A549 (cell line): ENCODE measurements around the gene ZNF853. TPM values are rescaled to one million over a fixed set of nuclear protein-coding genes. Genes with fewer than 3 reads are reported as not detected.

Experiments used
- ATAC-seq, 2 experiments: fragments of 200-7000 bp in 1 of 2; fragments of >200 bp in 1 of 2; cut with Nextera tagmentation in 1 of 2; cut with Tn5 transposase in 1 of 2; 3 replicates each; pipeline versions ENCODE4 v1.8.0 to v1.9.1; 2018 to 2020; ENCODE audit warnings: mild to moderate bottlenecking in 1 of 2, moderate library complexity in 1 of 2
- CTCF ChIA-PET: fragments of 300-600 bp; sonication (Branson Sonifier 250); formaldehyde crosslinking; extraction: SDS; loops from one replicate; lab custom pipeline; 2021; ENCODE audit warnings: antibody characterized with exemption, inconsistent platforms; lab: Yijun Ruan, JAX
- POLR2A ChIA-PET: fragments of 350-600 bp; formaldehyde crosslinking; extraction: SDS; loops from one replicate; lab custom pipeline; 2021; ENCODE audit warnings: antibody characterized with exemption, inconsistent platforms; lab: Yijun Ruan, JAX
- DNase-seq, 2 experiments: peaks; one replicate each; pipeline versions ENCODE4 v3.0.0 to v3.0.0-alpha.2; 2011 to 2016; ENCODE audit warnings: low read depth in 1 of 2, low spot score in 1 of 2
- FAIRE-seq: peaks from 2 replicates; lab custom pipeline; 2011; peaks lifted over from hg19 to GRCh38; lab: Jason Lieb, UNC
- H3K27ac ChIP-seq, 2 experiments: fragments of >200 bp; sonication (Bioruptor Twin); formaldehyde crosslinking; 3 replicates each; pipeline ENCODE4 v1.5.1; 2016 to 2017
- H3K4me1 ChIP-seq: fragments of >200 bp; sonication (Bioruptor Twin); formaldehyde crosslinking; 3 replicates; pipeline ENCODE4 v1.6.1; 2016
- H3K4me2 ChIP-seq: fragments of >200 bp; sonication (Bioruptor Twin); formaldehyde crosslinking; 3 replicates; pipeline ENCODE4 v1.6.1; 2016
- H3K4me3 ChIP-seq: fragments of >200 bp; sonication (Bioruptor Twin); formaldehyde crosslinking; 3 replicates; pipeline ENCODE4 v1.5.1; 2016
- H3K9me3 ChIP-seq: fragments of >200 bp; sonication (Bioruptor Twin); formaldehyde crosslinking; 3 replicates; pipeline ENCODE4 v1.6.1; 2016
- ATOH8 ChIP-seq: fragments of 250-450 bp; sonication (Bioruptor Pico); IDR thresholded peaks from 2 replicates; pipeline ENCODE4 v1.5.0; 2020; ENCODE audit warnings: low read depth, mild to moderate bottlenecking, moderate library complexity
- CBX8 ChIP-seq: fragments of 200-600 bp; sonication (generic); IDR thresholded peaks from 2 replicates; pipeline ENCODE4 v1.6.1; 2016
- EHMT2 ChIP-seq: fragments of 200-600 bp; sonication (generic); IDR thresholded peaks from 2 replicates; pipeline ENCODE4 v1.6.1; 2016; ENCODE audit warnings: antibody characterized with exemption, low read depth, mild to moderate bottlenecking, moderate library complexity
- FOSL2 ChIP-seq, 2 experiments: fragments of 450-650 bp in 1 of 2; fragments of >200 bp in 1 of 2; sonication (Bioruptor Twin) in 1 of 2; formaldehyde crosslinking; IDR thresholded peaks; 2 replicates each; pipeline versions ENCODE4 v1.5.0 to v1.6.1; 2016 to 2020; ENCODE audit warnings: mild to moderate bottlenecking in 1 of 2, moderate library complexity in 1 of 2
- FOXS1 ChIP-seq: fragments of 250-450 bp; sonication (Bioruptor Pico); IDR thresholded peaks from 2 replicates; pipeline ENCODE4 v1.5.0; 2020; ENCODE audit warnings: mild to moderate bottlenecking, moderate library complexity
- GATA3 ChIP-seq: IDR thresholded peaks from 2 replicates; pipeline ENCODE4 v1.6.1; 2012; ENCODE audit warnings: borderline replicate concordance
- HDAC2 ChIP-seq: fragments of 200-600 bp; sonication (generic); IDR thresholded peaks from 2 replicates; pipeline ENCODE4 v1.6.1; 2016
- HEYL ChIP-seq: fragments of 250-450 bp; sonication (Bioruptor Pico); IDR thresholded peaks from 2 replicates; pipeline ENCODE4 v1.8.0; 2021; ENCODE audit warnings: mild to moderate bottlenecking, moderate library complexity
- HOXB13 ChIP-seq: fragments of 250-450 bp; sonication (Bioruptor Pico); IDR thresholded peaks from 2 replicates; pipeline ENCODE4 v1.5.0; 2020; ENCODE audit warnings: low read depth, mild to moderate bottlenecking, moderate library complexity
- HOXB5 ChIP-seq: fragments of 250-450 bp; sonication (Bioruptor Pico); IDR thresholded peaks from 2 replicates; pipeline ENCODE4 v1.5.0; 2020; ENCODE audit warnings: mild to moderate bottlenecking, moderate library complexity
- KDM5A ChIP-seq: fragments of 200-600 bp; sonication (generic); IDR thresholded peaks from 2 replicates; pipeline ENCODE4 v1.6.1; 2016; ENCODE audit warnings: antibody characterized with exemption, mild to moderate bottlenecking
- MAFK ChIP-seq: fragments of 450-650 bp; IDR thresholded peaks from 2 replicates; pipeline ENCODE4 v1.6.1; 2014; ENCODE audit not compliant: partially characterized antibody
- MAX ChIP-seq: IDR thresholded peaks from 2 replicates; pipeline ENCODE4 v1.6.1; 2012
- MAZ ChIP-seq: fragments of 150-350 bp; IDR thresholded peaks from 2 replicates; pipeline ENCODE4 v1.6.1; 2014; ENCODE audit warnings: antibody characterized with exemption, low read depth, low read length, borderline replicate concordance
- PHF8 ChIP-seq: fragments of 200-600 bp; sonication (generic); IDR thresholded peaks from 2 replicates; pipeline ENCODE4 v1.6.1; 2016; ENCODE audit warnings: low read depth, mild to moderate bottlenecking, antibody characterized with exemption, moderate library complexity, borderline replicate concordance
- POLR2A ChIP-seq: IDR thresholded peaks from 2 replicates; pipeline ENCODE4 v1.6.1; 2012; ENCODE audit warnings: mild to moderate bottlenecking, low read length
- POLR2AphosphoS2 ChIP-seq: conservative IDR thresholded peaks from 2 replicates; pipeline ENCODE4 v1.6.1; 2012; ENCODE audit warnings: low read length, improper control_type of control experiment, inconsistent platforms
- RARB ChIP-seq: fragments of 250-450 bp; sonication (Bioruptor Pico); IDR thresholded peaks from 2 replicates; pipeline ENCODE4 v1.8.0; 2021; ENCODE audit warnings: mild to moderate bottlenecking, moderate library complexity
- RCOR1 ChIP-seq: fragments of 150-350 bp; IDR thresholded peaks from 2 replicates; pipeline ENCODE4 v1.6.1; 2014; ENCODE audit warnings: antibody characterized with exemption, low read length, low read depth
- RNF2 ChIP-seq: fragments of 200-600 bp; sonication (generic); IDR thresholded peaks from 2 replicates; pipeline ENCODE4 v1.6.1; 2016; ENCODE audit warnings: low read depth, mild to moderate bottlenecking, antibody characterized with exemption, moderate library complexity, borderline replicate concordance
- TFCP2L1 ChIP-seq: fragments of 250-450 bp; sonication (Bioruptor Pico); IDR thresholded peaks from 2 replicates; pipeline ENCODE4 v1.5.0; 2021; ENCODE audit warnings: mild to moderate bottlenecking
- TP53 ChIP-seq: fragments of 250-450 bp; sonication (Bioruptor Pico); IDR thresholded peaks from 2 replicates; pipeline ENCODE4 v1.5.0; 2021; ENCODE audit warnings: mild to moderate bottlenecking, moderate library complexity
- ZNF302 ChIP-seq: fragments of 250-450 bp; sonication (Bioruptor Pico); IDR thresholded peaks from 2 replicates; pipeline ENCODE4 v1.9.0; 2021; ENCODE audit warnings: inconsistent platforms, mild to moderate bottlenecking, moderate library complexity
- ZSCAN20 ChIP-seq: fragments of 250-450 bp; sonication (Bioruptor Pico); IDR thresholded peaks from 2 replicates; pipeline ENCODE4 v1.8.0; 2022; ENCODE audit warnings: mild to moderate bottlenecking, moderate library complexity
- WGBS: methylation state at CpG from one replicate; pipeline ENCODE4 v1.1.6; 2017; ENCODE audit errors: missing lambda C conversion rate; 5-methylcytosine and 5-hydroxymethylcytosine counted together
- polyA plus RNA-seq, 4 experiments: library from polyadenylated mRNA; depleted of rRNA in 3 of 4; stranded (reverse); fragments of >200 nt; fragmentation: RNase III in 1 of 4; extraction: RNeasy Plus Mini Kit Qiagen cat#74134 plus additional on column Dnase treatment in 1 of 4; gene quantifications; 2 replicates in 3 of 4; 3 replicates in 1 of 4; pipeline ENCODE4 v1.2.3, GENCODE V29; 2011 to 2017
- TF ChIP-seq, protein P1 (sequence below): fragments of >200 bp; sonication (Bioruptor Twin); formaldehyde crosslinking; IDR thresholded peaks from 2 replicates; pipeline ENCODE4 v1.6.1; 2016
- TF ChIP-seq, protein P2 (sequence below): fragments of >200 bp; sonication (Bioruptor Twin); formaldehyde crosslinking; IDR thresholded peaks from 3 replicates; pipeline ENCODE4 v1.6.1; 2016
- TF ChIP-seq, protein P3 (sequence below): IDR thresholded peaks from 2 replicates; pipeline ENCODE4 v1.6.1; 2012; ENCODE audit warnings: low read depth, borderline replicate concordance
- TF ChIP-seq, protein P4 (sequence below): fragments of 200-600 bp; sonication (generic); IDR thresholded peaks from 2 replicates; pipeline ENCODE4 v1.6.1; 2016; ENCODE audit warnings: antibody characterized with exemption, mild to moderate bottlenecking, moderate library complexity

Gene ZNF853
- polyA plus RNA-seq, 2 of the 4 experiments (the other 2 are of a cell fraction), result 1.8 to 2.2 TPM

DNA sequence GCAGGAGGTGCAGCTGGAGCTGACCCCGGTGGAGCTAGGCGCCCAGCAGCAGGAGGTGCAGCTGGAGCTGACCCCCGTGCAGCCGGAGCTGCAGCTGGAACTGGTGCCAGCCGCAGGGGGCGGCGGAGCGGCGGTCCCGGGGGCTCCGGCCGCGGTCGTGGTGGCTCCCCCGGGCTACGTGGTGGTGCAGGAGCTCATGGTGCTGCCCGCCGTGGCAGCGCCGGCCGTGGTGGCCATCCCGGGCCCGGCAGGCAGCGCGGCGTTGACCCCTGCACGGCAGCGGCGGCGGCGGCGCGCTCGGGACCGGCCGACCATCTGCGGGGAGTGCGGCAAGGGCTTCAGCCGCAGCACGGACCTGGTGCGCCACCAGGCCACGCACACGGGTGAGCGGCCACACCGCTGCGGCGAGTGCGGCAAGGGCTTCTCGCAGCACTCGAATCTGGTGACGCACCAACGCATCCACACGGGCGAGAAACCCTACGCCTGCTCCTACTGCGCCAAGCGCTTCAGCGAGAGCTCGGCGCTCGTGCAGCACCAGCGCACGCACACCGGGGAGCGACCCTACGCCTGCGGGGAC, 6.8 kb downstream of the ZNF853 start:
- no peaks in the 10 kb centered on the region for H3K4me1 ChIP-seq

DNA sequence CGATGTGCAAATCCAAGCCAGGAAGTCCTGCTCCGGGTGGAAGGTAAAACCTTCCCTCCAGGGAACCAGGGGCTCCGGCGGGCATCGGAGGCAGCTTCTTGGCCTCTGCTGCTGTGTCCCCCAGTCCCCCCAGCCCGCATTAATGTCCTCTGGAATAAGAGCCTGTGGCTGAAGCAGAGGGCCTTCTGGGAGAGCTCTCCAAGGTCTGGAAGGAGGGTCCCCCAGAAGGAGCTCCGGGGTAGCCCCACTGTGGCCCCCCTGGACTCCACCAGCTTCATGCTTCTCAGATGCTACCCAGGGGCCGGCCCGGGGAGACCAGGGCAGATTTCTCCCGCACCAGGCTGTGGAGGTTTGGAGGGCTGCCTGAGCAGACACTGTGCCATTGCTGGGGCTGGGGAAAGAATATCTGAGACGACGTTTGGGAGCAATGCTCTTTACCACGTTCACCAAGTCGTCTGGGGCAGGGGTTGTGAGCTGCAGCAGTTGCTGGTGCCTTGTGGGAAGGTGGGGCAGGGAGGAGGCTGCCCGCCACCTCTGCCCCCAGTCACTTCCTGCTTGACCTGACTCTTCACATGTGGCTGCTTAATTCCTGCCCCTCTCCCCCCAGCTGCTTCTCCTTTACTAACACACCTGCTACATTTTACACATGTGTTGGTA, 8.3 kb downstream of the ZNF853 start:
- ATAC-seq, result peak; percentile 9 to 32; a peak in 3 of 6 replicates
- POLR2A ChIA-PET, result no interaction called here
- no peaks in the 10 kb centered on the region for H3K4me1 ChIP-seq
- H3K9me3 ChIP-seq, result no peaks in the 10 kb centered on the region
- no peak overlapping the region for H3K4me2 ChIP-seq
- 46% methylated on average over 9 of the region's 15 CpGs for WGBS
- CTCF ChIA-PET, result interaction anchor here (1.0 kb wide), 1 partner anchor 35 kb away, joined by 3 read pairs; no protein-coding TSS in a partner anchor
- H3K4me3 ChIP-seq, result no peak overlapping the region
- FAIRE-seq, result no peak
- H3K27ac ChIP-seq, result no peak overlapping the region
- DNase-seq, result no peak
- TF ChIP-seq FOSL2 (IDR thresholded peaks at IDR 0.05), result no peak
- TF ChIP-seq FOSL2 (CRISPR knock-in tag; IDR thresholded peaks at IDR 0.05), result no peak
- no peak for TF ChIP-seq TP53 (CRISPR knock-in tag)
- TF ChIP-seq, protein P1, sequence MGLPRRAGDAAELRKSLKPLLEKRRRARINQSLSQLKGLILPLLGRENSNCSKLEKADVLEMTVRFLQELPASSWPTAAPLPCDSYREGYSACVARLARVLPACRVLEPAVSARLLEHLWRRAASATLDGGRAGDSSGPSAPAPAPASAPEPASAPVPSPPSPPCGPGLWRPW, result no peak
- no peak for TF ChIP-seq RARB (CRISPR knock-in tag)
- TF ChIP-seq RNF2, result no peak
- TF ChIP-seq ZSCAN20 (CRISPR knock-in tag), result no peak
- TF ChIP-seq POLR2AphosphoS2, result no peak
- no peak for TF ChIP-seq RCOR1
- no peak for TF ChIP-seq HOXB5 (CRISPR knock-in tag)
- TF ChIP-seq, protein P2, sequence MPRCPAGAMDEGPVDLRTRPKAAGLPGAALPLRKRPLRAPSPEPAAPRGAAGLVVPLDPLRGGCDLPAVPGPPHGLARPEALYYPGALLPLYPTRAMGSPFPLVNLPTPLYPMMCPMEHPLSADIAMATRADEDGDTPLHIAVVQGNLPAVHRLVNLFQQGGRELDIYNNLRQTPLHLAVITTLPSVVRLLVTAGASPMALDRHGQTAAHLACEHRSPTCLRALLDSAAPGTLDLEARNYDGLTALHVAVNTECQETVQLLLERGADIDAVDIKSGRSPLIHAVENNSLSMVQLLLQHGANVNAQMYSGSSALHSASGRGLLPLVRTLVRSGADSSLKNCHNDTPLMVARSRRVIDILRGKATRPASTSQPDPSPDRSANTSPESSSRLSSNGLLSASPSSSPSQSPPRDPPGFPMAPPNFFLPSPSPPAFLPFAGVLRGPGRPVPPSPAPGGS, result no peak
- TF ChIP-seq, protein P3, sequence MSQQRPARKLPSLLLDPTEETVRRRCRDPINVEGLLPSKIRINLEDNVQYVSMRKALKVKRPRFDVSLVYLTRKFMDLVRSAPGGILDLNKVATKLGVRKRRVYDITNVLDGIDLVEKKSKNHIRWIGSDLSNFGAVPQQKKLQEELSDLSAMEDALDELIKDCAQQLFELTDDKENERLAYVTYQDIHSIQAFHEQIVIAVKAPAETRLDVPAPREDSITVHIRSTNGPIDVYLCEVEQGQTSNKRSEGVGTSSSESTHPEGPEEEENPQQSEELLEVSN, result no peak
- TF ChIP-seq ATOH8 (CRISPR knock-in tag), result no peak
- TF ChIP-seq ZNF302, result no peak

More for the DNA sequence above, 6.8 kb downstream of the ZNF853 start:
- FAIRE-seq (no peak), DNase-seq (no peak), ATAC-seq (no peak)
- H3K27ac ChIP-seq, result no peak overlapping the region
- TF ChIP-seq, protein P4, sequence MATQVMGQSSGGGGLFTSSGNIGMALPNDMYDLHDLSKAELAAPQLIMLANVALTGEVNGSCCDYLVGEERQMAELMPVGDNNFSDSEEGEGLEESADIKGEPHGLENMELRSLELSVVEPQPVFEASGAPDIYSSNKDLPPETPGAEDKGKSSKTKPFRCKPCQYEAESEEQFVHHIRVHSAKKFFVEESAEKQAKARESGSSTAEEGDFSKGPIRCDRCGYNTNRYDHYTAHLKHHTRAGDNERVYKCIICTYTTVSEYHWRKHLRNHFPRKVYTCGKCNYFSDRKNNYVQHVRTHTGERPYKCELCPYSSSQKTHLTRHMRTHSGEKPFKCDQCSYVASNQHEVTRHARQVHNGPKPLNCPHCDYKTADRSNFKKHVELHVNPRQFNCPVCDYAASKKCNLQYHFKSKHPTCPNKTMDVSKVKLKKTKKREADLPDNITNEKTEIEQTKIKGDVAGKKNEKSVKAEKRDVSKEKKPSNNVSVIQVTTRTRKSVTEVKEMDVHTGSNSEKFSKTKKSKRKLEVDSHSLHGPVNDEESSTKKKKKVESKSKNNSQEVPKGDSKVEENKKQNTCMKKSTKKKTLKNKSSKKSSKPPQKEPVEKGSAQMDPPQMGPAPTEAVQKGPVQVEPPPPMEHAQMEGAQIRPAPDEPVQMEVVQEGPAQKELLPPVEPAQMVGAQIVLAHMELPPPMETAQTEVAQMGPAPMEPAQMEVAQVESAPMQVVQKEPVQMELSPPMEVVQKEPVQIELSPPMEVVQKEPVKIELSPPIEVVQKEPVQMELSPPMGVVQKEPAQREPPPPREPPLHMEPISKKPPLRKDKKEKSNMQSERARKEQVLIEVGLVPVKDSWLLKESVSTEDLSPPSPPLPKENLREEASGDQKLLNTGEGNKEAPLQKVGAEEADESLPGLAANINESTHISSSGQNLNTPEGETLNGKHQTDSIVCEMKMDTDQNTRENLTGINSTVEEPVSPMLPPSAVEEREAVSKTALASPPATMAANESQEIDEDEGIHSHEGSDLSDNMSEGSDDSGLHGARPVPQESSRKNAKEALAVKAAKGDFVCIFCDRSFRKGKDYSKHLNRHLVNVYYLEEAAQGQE, result no peak
- no peak for TF ChIP-seq HOXB5 (CRISPR knock-in tag)
- no peak for TF ChIP-seq HOXB13 (CRISPR knock-in tag)
- TF ChIP-seq MAFK, result no peak
- TF ChIP-seq, protein P3, result no peak
- TF ChIP-seq HDAC2, result no peak
- TF ChIP-seq FOXS1 (CRISPR knock-in tag), result no peak
- TF ChIP-seq CBX8, result no peak
- TF ChIP-seq FOSL2 (IDR thresholded peaks at IDR 0.05), result no peak
- TF ChIP-seq FOSL2 (CRISPR knock-in tag; IDR thresholded peaks at IDR 0.05), result no peak
- no peak for TF ChIP-seq PHF8
- TF ChIP-seq HEYL (CRISPR knock-in tag), result no peak
- no peak for TF ChIP-seq TFCP2L1
- no peak for TF ChIP-seq ATOH8 (CRISPR knock-in tag)
- TF ChIP-seq EHMT2, result no peak
- no peak for TF ChIP-seq GATA3
- no peak for TF ChIP-seq KDM5A
- no peak for TF ChIP-seq MAX
- TF ChIP-seq RCOR1, result no peak
- no peak for TF ChIP-seq POLR2A
- TF ChIP-seq MAZ, result no peak
- no peak overlapping the region for H3K4me3 ChIP-seq
- no peaks in the 10 kb centered on the region for H3K9me3 ChIP-seq
- 94% methylated on average over 56 of the region's 67 CpGs for WGBS
- CTCF ChIA-PET, result no interaction called here
- POLR2A ChIA-PET, result no interaction called here
- no peak overlapping the region for H3K4me2 ChIP-seq
